Fibroblast of lung (primary cell): Measurements from ENCODE around the gene SELENOP.

Source experiments
- CTCF ChIP-seq, 2 donors: IDR thresholded peaks in 1 of 2; conservative IDR thresholded peaks in 1 of 2; 1 replicate in 1 of 2; 2 replicates in 1 of 2; pipeline ENCODE4 v1.5.1; 2011 to 2012; ENCODE audit warnings: low read length in 2 of 2, control low read depth in 1 of 2, inconsistent platforms in 1 of 2, low read depth in 1 of 2, mild to moderate bottlenecking in 1 of 2
- EZH2 ChIP-seq: IDR thresholded peaks from 2 replicates; pipeline ENCODE4 v1.5.1; 2012; ENCODE audit warnings: low read length, control low read depth, mild to moderate bottlenecking; ENCODE audit errors: missing control alignments

DNA sequence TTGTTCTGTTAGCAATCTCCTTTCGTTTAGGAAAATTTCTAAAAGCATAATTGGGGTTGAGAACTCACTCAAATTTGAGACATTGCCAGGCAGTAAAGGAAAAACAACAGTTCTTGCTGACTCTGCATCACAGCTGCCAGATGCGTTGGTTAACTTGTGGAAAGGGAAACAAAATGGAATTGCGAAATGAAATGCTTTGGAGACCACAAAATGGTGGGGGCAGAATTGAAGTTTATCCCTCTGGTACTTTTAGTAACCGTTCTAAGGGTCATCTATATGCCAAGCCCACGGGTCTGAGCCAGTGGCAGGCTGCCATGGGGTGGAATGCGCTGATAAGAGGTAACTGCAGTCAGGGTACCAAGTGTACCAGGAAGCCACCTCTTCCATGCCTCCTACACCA, 28.6 kb upstream of the SELENOP start:
- TF ChIP-seq CTCF (conservative IDR thresholded peaks at IDR 0.05 in 1 of 2, IDR thresholded peaks at IDR 0.05 in 1 of 2; ENCODE audit: low read depth in 1 of 2, low read length in 2 of 2) (no peak), EZH2 (no peak)
